A673 (cell line): Measurements from ENCODE around the gene SORBS2. TPM values are rescaled to one million over a fixed set of nuclear protein-coding genes. Genes with fewer than 3 reads are reported as not detected.

Source experiments
- BruUV-seq: library from RNA; stranded (reverse); fragments of 400-500 nt; replicated peaks from 2 replicates; lab custom pipeline; 2021; lab: Mats Ljungman, UMichigan
- CTCF ChIA-PET: fragments of 300-600 bp; sonication (Branson Sonifier 250); formaldehyde crosslinking; loops from one replicate; lab custom pipeline; 2022; ENCODE audit warnings: antibody characterized with exemption; lab: Charles Lee
- POLR2A ChIA-PET: fragments of 300-600 bp; sonication (Branson Sonifier 250); formaldehyde crosslinking; loops from one replicate; lab custom pipeline; 2022; ENCODE audit warnings: antibody characterized with exemption; ENCODE audit not compliant: low non-redundant PET; lab: Charles Lee
- DNase-seq: peaks from one replicate; pipeline ENCODE4 v3.0.0-alpha.2; 2015; ENCODE audit warnings: low spot score
- H3K27ac ChIP-seq: fragments of 200-600 bp; sonication (generic); 2 replicates; pipeline ENCODE4 v1.5.1; 2016; ENCODE audit warnings: mixed run types, low read depth, mild to moderate bottlenecking, mixed read lengths, antibody characterized with exemption, low read length; ENCODE audit not compliant: poor library complexity, severe bottlenecking
- H3K27me3 ChIP-seq: fragments of 200-600 bp; sonication (generic); replicated peaks from 2 replicates; pipeline ENCODE4 v1.6.1; 2017; ENCODE audit warnings: mixed run types, low read depth, mild to moderate bottlenecking, mixed read lengths, antibody characterized with exemption, low read length; ENCODE audit not compliant: insufficient read depth, poor library complexity
- H3K36me3 ChIP-seq: fragments of 200-600 bp; sonication (generic); 2 replicates; pipeline ENCODE4 v1.6.1; 2016; ENCODE audit warnings: mixed run types, mild to moderate bottlenecking, mixed read lengths, antibody characterized with exemption, low read length; ENCODE audit not compliant: insufficient read depth, poor library complexity, severe bottlenecking
- H3K4me1 ChIP-seq: fragments of 200-600 bp; sonication (generic); 2 replicates; pipeline ENCODE4 v1.6.1; 2017; ENCODE audit warnings: mixed run types, mild to moderate bottlenecking, mixed read lengths, antibody characterized with exemption, low read length; ENCODE audit not compliant: insufficient read depth, poor library complexity, severe bottlenecking
- H3K4me3 ChIP-seq: fragments of 200-600 bp; sonication (generic); 2 replicates; pipeline ENCODE4 v1.5.1; 2016; ENCODE audit warnings: low read depth, mixed run types, mild to moderate bottlenecking, mixed read lengths, low read length; ENCODE audit not compliant: poor library complexity, severe bottlenecking
- H3K9me3 ChIP-seq: fragments of 200-600 bp; sonication (generic); 2 replicates; pipeline ENCODE4 v1.6.1; 2016; ENCODE audit warnings: mixed run types, low read depth, mild to moderate bottlenecking, mixed read lengths, antibody characterized with exemption, low read length; ENCODE audit not compliant: poor library complexity, severe bottlenecking
- CTCF ChIP-seq: fragments of 300-800, 200-600 bp; sonication (generic); conservative IDR thresholded peaks from 2 replicates; pipeline ENCODE4 v1.5.1; 2017; ENCODE audit warnings: low read depth, mild to moderate bottlenecking, antibody characterized with exemption, low read length, moderate library complexity, mixed read lengths
- EZH2 ChIP-seq: fragments of 200-600 bp; sonication (generic); IDR thresholded peaks from 2 replicates; pipeline ENCODE4 v1.6.1; 2017; ENCODE audit warnings: borderline replicate concordance, low read depth, mild to moderate bottlenecking, mixed read lengths, antibody characterized with exemption, low read length; ENCODE audit not compliant: poor library complexity, severe bottlenecking
- intact Hi-C: fragments of 100-400 bp; cut with micrococcal nuclease; formaldehyde crosslinking; loops from one replicate; pipeline ENCODE4 v1.10.0; 2022; ENCODE audit not compliant: unreplicated experiment
- total RNA-seq: library from RNA; stranded (reverse); gene quantifications from 2 replicates; pipeline ENCODE4 v1.2.3, GENCODE V29; 2021

The SORBS2 gene
- total RNA-seq, 1 experiment from 2014 or later = not detected

DNA sequence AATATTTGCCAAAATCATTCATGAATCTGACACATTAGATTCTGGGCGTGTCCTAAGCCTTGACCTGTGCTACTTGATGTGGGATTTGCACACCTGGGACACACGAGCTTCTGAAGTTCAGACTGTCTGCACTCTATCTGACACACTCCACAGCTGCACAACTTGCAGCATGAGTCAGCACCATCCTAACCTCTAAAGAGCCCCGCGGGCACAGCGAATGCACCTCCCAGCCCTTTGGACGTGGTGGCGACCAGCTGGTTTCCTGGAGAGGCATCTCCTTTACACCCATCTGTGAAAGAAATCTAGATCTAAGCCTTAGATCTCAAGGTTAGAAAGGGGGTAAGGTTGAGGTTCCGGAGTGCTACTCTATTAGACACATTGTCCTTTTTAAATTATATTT, 69.2 kb downstream of the SORBS2 start:
- Histone ChIP-seq H3K27ac (no peak overlapping the region), H3K27me3 (peaks cover 4% of the 10 kb centered on the region), H3K36me3 (no peaks in the 10 kb centered on the region), H3K4me3 (no peak overlapping the region), H3K4me1 (no peaks in the 10 kb centered on the region), H3K9me3 (no peaks in the 10 kb centered on the region)
- no TSS peak for BruUV-seq
- ChIA-PET CTCF (no interaction called here), POLR2A (interaction anchor here (0.6 kb wide), 1 partner anchor 520 kb away, joined by 9 read pairs; no protein-coding TSS in a partner anchor)
- TF ChIP-seq EZH2 = no peak
- no peak for TF ChIP-seq CTCF
- DNase-seq = no peak
- intact Hi-C loops = no loop called here

GRCh38 chr4:185741795-185742194, 70.2 kb downstream of the SORBS2 start:
- ChIA-PET POLR2A (no interaction called here), CTCF (no interaction called here)
- H3K9me3 ChIP-seq = no peaks in the 10 kb centered on the region
- no peak overlapping the region for H3K27ac ChIP-seq
- no peak overlapping the region for H3K4me3 ChIP-seq
- intact Hi-C loops = no loop called here
- no TSS peak for BruUV-seq
- no peak for TF ChIP-seq CTCF
- peaks cover 4% of the 10 kb centered on the region for H3K27me3 ChIP-seq
- H3K4me1 ChIP-seq = no peaks in the 10 kb centered on the region
- H3K36me3 ChIP-seq = no peaks in the 10 kb centered on the region
- no peak for DNase-seq

DNA sequence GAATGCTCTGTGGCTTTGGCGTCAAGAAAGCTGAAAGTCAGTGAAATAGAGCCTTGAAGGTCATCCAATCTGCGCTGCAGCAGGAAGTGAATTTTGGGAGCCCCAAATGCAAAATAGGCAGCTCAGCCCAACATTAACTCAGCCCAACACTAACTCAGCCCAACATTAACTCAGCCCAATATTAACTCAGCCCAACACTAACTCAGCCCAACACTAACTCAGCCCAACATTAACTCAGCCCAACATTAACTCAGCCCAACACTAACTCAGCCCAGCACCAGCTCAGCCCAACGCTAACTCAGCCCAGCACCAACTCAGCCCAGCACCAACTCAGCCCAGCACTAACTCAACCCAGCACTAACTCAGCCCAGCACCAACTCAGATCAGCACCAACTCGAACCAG, 71.5 kb downstream of the SORBS2 start:
- Histone ChIP-seq H3K4me1 (no peaks in the 10 kb centered on the region), H3K36me3 (no peaks in the 10 kb centered on the region), H3K27me3 (peaks cover 4% of the 10 kb centered on the region), H3K27ac (no peak overlapping the region), H3K9me3 (no peaks in the 10 kb centered on the region), H3K4me3 (no peak overlapping the region)
- intact Hi-C loops = no loop called here
- no TSS peak for BruUV-seq
- ChIA-PET POLR2A (no interaction called here), CTCF (no interaction called here)
- TF ChIP-seq EZH2 (no peak), CTCF (no peak)
- DNase-seq = peak; percentile 21
